GM12892 (cell line): ENCODE data around the gene FLVCR2.

Experiments used
- POLR2AphosphoS5 ChIP-seq: IDR thresholded peaks from 2 replicates; pipeline ENCODE4 v1.6.1; 2011; ENCODE audit warnings: low read depth, low read length, control low read depth
- TAF1 ChIP-seq: IDR thresholded peaks from 2 replicates; pipeline ENCODE4 v1.6.1; 2011; ENCODE audit warnings: low read depth, mild to moderate bottlenecking, control low read depth, low read length, borderline replicate concordance

GRCh38 chr14:75626396-75626795, 48.0 kb downstream of the FLVCR2 start:
- TF ChIP-seq POLR2AphosphoS5 (no peak), TAF1 (no peak)
